Measurements from ENCODE around the gene ZCCHC4. TPM values are rescaled to one million over a fixed set of nuclear protein-coding genes. Genes with fewer than 3 reads are reported as not detected.

ZCCHC4 gene
- total RNA-seq, 1 donor from 2014 or later = 6.7 TPM

DNA sequence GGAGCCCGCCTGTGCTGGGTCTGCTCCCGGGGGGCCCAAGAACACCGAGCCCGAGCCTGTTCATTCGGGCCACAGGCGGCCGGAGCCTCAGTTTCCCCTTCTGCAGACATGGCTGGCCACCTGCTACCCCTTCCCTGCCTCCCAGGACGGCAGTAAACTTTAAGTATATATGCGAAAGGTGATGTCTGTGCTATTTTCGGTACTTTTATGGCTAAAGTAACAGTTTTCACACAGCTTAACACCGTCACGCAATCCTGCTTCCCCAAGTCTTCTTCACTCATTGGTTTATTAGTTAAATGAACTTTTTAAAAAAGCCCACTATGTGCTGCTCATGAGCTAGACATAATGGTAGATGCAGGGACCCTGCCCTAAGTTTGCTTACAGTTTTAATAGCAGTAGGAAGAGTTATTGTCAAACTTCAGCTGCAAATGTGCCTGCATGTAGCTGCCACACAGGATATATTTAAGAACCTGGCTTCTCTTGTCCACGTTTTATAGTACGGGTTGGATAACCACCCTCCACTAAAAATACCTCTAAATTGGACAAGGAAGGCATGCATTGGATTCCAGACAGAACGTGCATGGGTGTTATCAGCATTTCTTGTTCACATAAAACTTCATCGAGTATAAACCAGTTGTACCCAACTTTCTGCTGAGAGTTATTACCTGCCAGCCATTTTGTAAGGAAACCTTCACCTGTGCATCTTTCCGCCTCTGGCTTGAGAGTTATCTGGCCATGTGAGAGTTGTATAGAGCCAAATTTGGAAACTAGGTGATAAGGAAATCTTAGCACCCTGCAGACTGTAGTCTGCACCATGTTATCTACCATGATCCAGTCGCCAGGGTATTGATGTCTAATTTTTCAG, 65.2 kb downstream of the ZCCHC4 start:
- DNase-seq (ENCODE audit: low read depth, low spot score) = no peak

DNA sequence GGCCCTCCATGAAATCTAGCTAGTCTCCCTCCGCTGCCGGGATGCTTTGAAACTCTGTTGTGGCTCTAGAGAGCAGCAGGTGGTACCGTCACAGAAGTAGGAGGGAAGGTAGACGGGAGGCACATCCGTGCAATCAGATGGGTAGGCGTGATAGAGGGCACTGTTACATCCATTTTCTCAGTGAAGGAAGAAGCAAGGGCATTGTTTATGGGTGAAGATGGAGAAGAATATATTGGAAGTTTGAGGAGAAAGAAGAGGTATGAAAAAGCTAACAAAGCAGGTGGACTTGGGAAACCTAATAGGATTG, 65.8 kb downstream of the ZCCHC4 start:
- no peak for DNase-seq (ENCODE audit: low read depth, low spot score)

DNA sequence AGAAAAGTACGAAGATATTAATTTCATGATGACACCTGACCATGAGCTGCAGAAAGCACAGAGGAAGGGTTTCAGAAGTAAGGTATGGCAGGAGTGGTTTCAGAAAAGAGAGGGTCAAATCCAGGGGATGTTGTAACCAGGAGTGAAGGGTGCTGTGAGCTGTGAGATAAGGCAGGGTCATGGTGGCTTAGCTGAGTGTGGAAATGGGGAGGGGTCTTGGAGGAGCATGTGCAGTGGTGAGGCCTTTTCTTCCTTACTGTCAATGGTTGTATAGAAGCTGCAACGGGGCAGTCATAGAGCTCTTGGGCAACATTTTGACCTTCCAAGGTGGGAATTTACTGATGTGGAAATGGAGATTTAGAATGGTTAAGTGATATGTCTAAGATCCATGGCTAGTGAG, 67.0 kb downstream of the ZCCHC4 start:
- DNase-seq (ENCODE audit: low read depth, low spot score) = no peak

DNA sequence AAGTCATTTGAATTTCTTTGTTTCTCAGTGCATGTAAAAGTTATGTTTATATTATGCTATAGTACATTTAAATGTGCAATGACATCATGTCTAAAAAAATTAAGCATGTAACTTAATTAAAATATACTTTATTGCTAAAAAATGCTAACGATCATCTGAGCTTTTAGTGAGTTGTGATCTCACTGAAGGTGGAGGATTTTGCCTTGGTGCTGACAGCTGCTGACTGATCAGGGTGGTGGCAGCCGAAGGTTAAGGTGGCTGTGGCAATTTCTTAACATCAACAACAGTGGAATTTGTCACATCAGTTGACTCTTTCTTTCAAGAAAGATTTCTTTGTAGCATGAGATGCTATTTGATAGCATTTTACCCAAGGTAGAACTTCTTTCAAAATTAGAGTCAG, 71.1 kb downstream of the ZCCHC4 start:
- DNase-seq (ENCODE audit: low read depth, low spot score) = no peak

DNA sequence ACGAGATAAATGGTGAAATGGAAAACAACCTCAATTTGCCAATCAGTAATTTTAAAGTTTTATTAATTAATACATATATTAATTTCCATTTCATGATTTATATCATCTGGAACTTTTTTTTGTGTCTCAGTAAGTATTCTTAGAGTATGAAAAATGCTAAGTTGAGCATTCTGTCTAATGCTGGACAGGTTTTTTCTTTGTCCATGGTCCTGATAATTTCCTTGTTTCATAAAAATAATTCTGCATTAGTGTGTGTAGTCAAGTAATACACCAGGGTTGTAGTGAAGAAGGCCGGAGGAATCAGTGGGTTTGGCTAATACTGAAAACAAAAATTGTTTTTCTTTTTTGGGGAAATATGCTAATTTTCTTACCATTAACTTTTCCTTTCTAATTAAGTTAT, 74.4 kb downstream of the ZCCHC4 start:
- DNase-seq (ENCODE audit: low read depth, low spot score) = no peak

DNA sequence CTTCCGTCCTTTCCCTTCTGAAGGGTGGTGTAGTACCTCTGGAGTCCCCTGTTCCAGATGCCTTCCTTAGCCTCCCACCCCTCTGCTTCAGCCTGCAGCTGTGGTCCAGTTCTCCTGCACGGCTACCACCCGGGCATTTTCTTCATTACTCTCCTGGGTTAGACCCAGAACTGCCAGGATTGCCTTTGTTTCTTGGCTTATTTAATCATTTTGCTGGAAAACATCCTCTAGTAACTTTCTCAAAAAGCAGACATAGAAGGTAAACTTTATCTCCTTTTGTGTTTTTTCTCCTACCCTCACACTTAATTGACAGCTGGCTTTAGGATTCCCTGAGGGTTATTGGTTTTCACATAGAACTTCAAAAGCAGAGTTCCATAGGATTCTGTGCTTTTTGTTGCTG, 84.7 kb downstream of the ZCCHC4 start:
- DNase-seq (ENCODE audit: low read depth, low spot score) = no peak

DNA sequence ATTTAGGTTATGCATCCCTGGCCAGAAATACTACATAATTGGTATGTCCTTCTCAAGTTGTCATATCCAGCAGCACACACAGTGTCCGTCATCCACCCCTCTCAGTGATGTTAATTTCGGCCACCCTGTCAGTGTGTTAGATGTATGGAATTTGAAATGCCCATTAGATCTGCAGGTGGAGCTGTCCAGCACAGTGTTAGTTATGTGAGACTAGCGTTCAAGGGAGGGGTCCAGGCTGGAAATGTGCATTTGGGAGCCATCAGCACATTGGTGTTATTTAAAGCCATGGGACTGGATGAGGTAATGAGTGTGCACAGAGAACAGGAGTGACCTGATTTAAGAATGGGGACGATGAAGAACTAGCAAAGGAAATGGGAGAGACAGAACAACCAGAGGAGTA, 86.9 kb downstream of the ZCCHC4 start:
- DNase-seq (ENCODE audit: low read depth, low spot score) = no peak

DNA sequence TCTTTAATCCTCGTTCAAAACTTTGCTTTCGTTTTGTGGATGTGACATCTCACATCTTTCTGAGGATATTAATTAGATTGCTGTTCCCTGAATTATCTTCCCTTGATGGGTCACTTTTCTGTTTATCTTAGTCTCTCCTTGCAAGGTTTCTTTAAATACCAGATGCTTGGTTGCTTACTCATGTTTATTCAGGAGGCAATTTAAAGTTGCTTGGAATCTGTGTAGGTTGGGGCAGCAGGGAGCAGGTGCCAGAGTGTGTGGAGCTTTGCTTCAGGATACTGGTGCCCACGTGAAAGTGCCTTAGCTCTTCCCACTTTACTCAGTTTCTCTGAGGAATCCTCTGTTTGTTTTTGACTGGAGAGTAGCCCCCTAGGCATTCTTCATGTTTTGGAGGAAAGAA, 88.5 kb downstream of the ZCCHC4 start:
- no peak for DNase-seq (ENCODE audit: low read depth, low spot score)

DNA sequence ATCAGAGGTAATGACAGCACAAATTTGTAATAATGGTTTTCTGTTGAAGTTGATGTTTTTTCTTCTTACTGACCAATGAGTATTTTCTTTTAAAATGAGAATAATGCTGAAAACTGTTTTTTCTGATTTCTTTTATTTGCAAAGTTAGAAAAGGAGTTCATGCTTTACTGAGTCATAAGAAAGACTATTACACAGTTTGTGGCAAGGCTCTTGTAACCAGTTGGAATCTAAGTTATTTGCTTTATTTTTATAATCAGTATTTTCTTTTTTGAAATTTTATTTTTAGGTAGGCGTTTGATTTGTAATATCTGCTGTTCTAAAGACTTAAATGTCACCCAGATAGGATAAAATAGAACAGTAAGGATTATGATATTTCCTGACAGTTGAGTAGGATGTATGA, 89.9 kb downstream of the ZCCHC4 start:
- DNase-seq (ENCODE audit: low read depth, low spot score) = no peak

DNA sequence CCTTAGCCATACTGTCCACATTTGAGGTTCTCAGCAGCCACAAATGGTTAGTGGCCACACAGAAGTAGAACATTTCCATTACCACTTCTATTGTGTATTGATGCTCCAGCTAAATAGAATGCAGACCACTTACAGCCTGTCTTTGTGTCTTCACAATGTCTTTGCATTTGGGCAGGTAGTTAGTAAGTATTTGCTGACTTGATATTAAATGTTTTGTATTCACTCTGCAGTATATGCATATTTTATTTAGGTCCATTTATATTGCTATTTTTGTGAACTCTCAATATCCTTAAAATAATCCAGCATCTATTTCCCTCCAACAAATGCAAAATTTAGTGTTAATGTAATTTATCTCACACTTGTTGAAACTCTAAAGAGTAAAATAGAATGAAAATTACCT, 91.1 kb downstream of the ZCCHC4 start:
- no peak for DNase-seq (ENCODE audit: low read depth, low spot score)

DNA sequence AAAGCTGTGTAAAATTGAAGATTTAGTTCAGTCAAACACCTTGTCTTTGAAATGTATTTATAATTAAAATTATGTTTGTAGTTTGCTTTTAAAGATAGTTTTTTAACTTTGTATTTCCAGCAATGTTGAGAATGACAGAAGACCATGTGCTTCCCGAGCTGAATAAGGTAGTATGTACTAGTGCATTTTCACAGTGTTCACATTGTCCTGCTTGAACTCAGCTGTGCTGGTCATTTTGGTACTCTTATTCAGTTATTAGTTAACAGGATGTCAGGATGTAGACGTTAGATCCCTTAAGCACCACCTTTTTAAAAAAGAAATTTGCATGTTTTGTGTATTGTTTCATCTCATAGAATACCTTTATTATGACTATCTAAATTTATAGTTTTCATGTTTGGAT, 92.9 kb downstream of the ZCCHC4 start:
- no peak for DNase-seq (ENCODE audit: low read depth, low spot score)

DNA sequence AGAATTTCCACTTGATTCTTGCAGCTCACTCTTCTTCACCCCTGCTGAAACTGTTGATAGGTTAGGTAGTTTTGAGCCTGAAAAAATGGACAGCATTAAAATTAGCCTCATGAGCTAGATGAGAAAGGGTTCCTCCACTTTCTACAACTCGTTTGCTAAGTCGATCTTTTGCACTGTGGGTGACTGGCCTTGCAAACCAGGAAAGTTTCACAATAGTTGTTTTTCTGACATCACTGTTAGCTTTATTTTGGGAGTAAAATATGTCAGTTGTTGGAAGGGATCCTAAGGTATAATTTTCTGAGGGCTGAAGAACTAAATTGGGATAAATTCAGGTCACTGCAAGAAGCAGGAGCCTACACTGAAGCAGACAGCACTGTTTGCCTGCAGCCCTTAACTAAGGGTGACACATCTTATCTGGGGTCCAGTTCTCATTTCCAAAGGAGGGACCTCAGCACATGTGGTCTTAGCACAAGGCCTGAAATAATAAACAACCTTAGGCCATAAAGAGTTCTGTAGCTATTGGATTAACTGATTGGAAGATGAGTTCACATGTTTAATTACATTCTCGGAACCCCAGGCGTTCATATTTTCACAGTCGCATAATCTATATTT, 93.6 kb downstream of the ZCCHC4 start:
- DNase-seq (ENCODE audit: low read depth, low spot score) = no peak

DNA sequence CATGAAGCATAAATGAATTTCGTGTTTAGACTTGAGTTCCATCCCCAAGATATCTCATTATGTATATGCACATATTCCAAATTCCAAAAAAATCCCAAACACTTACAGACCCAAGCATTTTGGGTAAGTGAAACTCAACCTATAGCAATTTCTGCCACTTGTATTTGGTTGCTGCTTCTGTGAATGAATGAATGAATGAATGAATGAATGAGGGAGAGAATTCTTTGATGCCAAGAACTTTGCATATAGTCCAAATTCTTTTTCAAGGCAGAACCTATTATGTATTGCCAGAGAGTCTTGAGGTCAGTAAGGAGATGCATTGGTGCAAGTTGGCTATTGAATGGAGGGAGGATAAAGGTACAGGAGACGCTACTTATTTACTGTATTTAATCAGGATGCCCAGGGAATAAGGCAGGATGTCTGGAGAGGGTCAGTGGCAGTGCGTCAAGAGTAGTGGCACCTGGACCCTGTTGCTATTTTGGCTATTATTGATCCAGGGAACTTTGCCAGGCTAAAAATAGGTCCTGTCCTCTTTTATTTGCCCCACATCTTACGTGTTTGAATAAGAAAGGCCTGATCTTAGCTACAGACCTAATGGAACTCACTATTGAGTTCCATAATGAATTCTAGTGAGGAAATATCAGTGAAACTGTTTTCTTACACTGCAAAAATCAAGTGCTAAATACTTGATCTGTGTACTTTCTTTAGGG, 98.4 kb downstream of the ZCCHC4 start:
- no peak for DNase-seq (ENCODE audit: low read depth, low spot score)

DNA sequence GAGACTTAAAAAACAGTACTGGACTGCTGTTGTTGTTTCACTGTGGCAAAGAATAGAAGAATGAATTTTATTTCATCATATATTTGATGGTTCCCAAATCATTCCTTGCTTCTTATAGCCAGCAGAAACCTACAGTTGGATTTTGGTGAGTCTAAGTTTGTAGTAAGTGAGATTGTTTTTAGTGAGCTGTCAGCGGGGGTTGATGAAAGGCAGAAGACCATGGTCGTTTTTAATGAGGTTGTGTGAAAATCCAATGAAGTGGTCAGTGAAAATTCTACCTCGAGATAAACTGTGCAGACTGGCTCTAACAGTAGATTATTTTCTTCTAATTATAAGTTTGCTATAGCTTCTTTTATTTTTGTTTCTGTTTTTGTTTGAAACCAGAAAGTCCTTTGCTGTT, 100.7 kb downstream of the ZCCHC4 start:
- DNase-seq (ENCODE audit: low read depth, low spot score) = no peak

DNA sequence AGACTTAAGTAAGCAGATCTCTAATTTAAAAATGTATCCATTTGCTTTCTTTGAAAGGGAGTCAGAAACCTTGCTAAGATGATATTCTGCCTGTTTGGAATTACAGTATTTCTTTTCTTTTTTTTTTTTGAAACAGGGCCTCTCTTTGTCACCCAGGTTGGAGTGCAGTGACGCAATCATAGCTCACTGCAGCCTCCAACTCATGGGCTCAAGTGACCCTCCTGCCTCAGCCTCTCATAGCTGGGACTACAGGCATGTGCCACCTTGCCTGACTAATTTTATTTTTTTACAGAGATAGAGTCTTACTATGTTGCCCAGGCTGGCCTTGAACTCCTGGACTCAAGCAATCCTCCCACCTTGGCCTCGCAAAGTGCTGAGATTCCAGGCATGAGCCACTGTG, 104.4 kb downstream of the ZCCHC4 start:
- no peak for DNase-seq (ENCODE audit: low read depth, low spot score)

Other genes with a start within 250 kb of the ZCCHC4 start
- 8.2 and 9.8 TPM in 2 replicates for gene SEPSECS, start 152.3 kb upstream of the ZCCHC4 start, total RNA-seq
- 27.2 and 35.7 TPM in 2 replicates for gene PI4K2B, start 78.7 kb upstream of the ZCCHC4 start, total RNA-seq
- 22.8 and 28.0 TPM in 2 replicates for gene ANAPC4, start 64.5 kb downstream of the ZCCHC4 start, total RNA-seq